HG03571 (cell line): ENCODE measurements around the gene INHBA.

ENCODE experiments used
- ATAC-seq: cut with Tn5 transposase; IDR thresholded peaks from one replicate; pipeline ENCODE4 v1.9.1; 2021; ENCODE audit not compliant: unreplicated experiment

Gene INHBA

GRCh38 chr7:41702635-41703371 is at the start of gene INHBA:
TSS of gene INHBA (minus strand) at chr7:41703090. CDS start at chr7:41700374, 2,716 bp downstream.
- no peak for ATAC-seq

GRCh38 chr7:41752615-41753014 is 49.7 kb upstream of the INHBA start:
- no peak for ATAC-seq

GRCh38 chr7:41750661-41751540 is 48.0 kb upstream of the INHBA start:
- ATAC-seq: no peak

GRCh38 chr7:41747961-41748360 is 45.1 kb upstream of the INHBA start:
- no peak for ATAC-seq

GRCh38 chr7:41745451-41745850 is 42.6 kb upstream of the INHBA start:
- ATAC-seq: no peak

GRCh38 chr7:41744161-41744560 is 41.3 kb upstream of the INHBA start:
- ATAC-seq: no peak

GRCh38 chr7:41742401-41743020 is 39.6 kb upstream of the INHBA start:
- no peak for ATAC-seq

- ATAC-seq: no peak
These were observed 35.9 kb upstream of the INHBA start for GRCh38 chr7:41738806-41739205.

GRCh38 chr7:41738336-41738735 is 35.4 kb upstream of the INHBA start:
- ATAC-seq: no peak

- no peak for ATAC-seq
These were observed 32.3 kb upstream of the INHBA start for GRCh38 chr7:41735206-41735605.

GRCh38 chr7:41732843-41733306 is 30.0 kb upstream of the INHBA start:
- no peak for ATAC-seq

GRCh38 chr7:41732436-41732785 is 29.5 kb upstream of the INHBA start:
- no peak for ATAC-seq

- ATAC-seq: peak; percentile 98
These were observed 28.9 kb upstream of the INHBA start for GRCh38 chr7:41731493-41732435.

- no peak for ATAC-seq
These were observed 27.8 kb upstream of the INHBA start for GRCh38 chr7:41730668-41731067.

GRCh38 chr7:41730161-41730560 is 27.3 kb upstream of the INHBA start:
- no peak for ATAC-seq

- ATAC-seq: no peak
These were observed 26.2 kb upstream of the INHBA start for GRCh38 chr7:41729059-41729458.

GRCh38 chr7:41725013-41725412 is 22.1 kb upstream of the INHBA start:
- no peak for ATAC-seq

- no peak for ATAC-seq
These were observed 18.0 kb upstream of the INHBA start for GRCh38 chr7:41720886-41721285.

- no peak for ATAC-seq
These were observed 17.2 kb upstream of the INHBA start for GRCh38 chr7:41720046-41720445.

- no peak for ATAC-seq
These were observed 13.8 kb upstream of the INHBA start for GRCh38 chr7:41716691-41717090.

- ATAC-seq: no peak
These were observed 12.1 kb upstream of the INHBA start for GRCh38 chr7:41715000-41715399.
